Hematopoietic multipotent progenitor cell treated with erythropoietin and hydrocortisone succinate and interleukin-3 and kit ligand, for 4 days (in vitro differentiated cells): ENCODE results near the gene CTRL.
"Not testable (repeated sequence)": the region's sequence is repeated elsewhere in the genome, so short reads cannot be mapped to it uniquely, and the experiment has no call there.

Source experiments
- DNase-seq: peaks from one replicate; pipeline ENCODE4 v3.0.0-alpha.2; 2015

Gene CTRL

GRCh38 chr16:67940446-67941089, 8.9 kb upstream of the CTRL start:
- peak; percentile 65 for DNase-seq

- DNase-seq: peak; percentile 56
These were observed 8.1 kb upstream of the CTRL start for GRCh38 chr16:67939507-67940445.

GRCh38 chr16:67937713-67938112, 6.1 kb upstream of the CTRL start:
- not testable (repeated sequence) for DNase-seq

- DNase-seq: peak; percentile 94
These were observed 5.4 kb upstream of the CTRL start for GRCh38 chr16:67936880-67937605.

GRCh38 chr16:67936124-67936879, 4.6 kb upstream of the CTRL start, which contains the start of gene PSMB10:
Gene PSMB10, minus strand, starts transcription at chr16:67936850. Its CDS starts 101 bp downstream, at chr16:67936749.
- peak; percentile 81 for DNase-seq

GRCh38 chr16:67935402-67936123, 3.9 kb upstream of the CTRL start:
- peak; percentile 98 for DNase-seq

- no peak for DNase-seq
These were observed 3.4 kb upstream of the CTRL start for GRCh38 chr16:67935101-67935401.

GRCh38 chr16:67934306-67935100, 2.8 kb upstream of the CTRL start:
- DNase-seq: no peak

GRCh38 chr16:67933805-67934204, 2.1 kb upstream of the CTRL start:
- no peak for DNase-seq

GRCh38 chr16:67932462-67932840, 789 bp upstream of the CTRL start:
- DNase-seq: no peak

- no peak for DNase-seq
These were observed 917 bp downstream of the CTRL start for GRCh38 chr16:67930678-67931211.

GRCh38 chr16:67930191-67930590, 1.5 kb downstream of the CTRL start:
- DNase-seq: no peak

- peak; percentile 86 for DNase-seq
These were observed 2.9 kb downstream of the CTRL start for GRCh38 chr16:67928561-67929364.

GRCh38 chr16:67928147-67928546, 3.5 kb downstream of the CTRL start:
- no peak for DNase-seq

GRCh38 chr16:67927131-67927941, 4.3 kb downstream of the CTRL start:
- DNase-seq: no peak

GRCh38 chr16:67926181-67926750, 5.4 kb downstream of the CTRL start:
- DNase-seq: peak; percentile 29

GRCh38 chr16:67924140-67924906, 7.3 kb downstream of the CTRL start:
- DNase-seq: no peak
